GM18502 (cell line): ENCODE results near the gene SLC46A2.

ENCODE experiments used
- ATAC-seq: cut with Tn5 transposase; IDR thresholded peaks from one replicate; pipeline ENCODE4 v1.9.1; 2021; ENCODE audit warnings: mild to moderate bottlenecking; ENCODE audit not compliant: unreplicated experiment, poor library complexity

SLC46A2 gene

DNA sequence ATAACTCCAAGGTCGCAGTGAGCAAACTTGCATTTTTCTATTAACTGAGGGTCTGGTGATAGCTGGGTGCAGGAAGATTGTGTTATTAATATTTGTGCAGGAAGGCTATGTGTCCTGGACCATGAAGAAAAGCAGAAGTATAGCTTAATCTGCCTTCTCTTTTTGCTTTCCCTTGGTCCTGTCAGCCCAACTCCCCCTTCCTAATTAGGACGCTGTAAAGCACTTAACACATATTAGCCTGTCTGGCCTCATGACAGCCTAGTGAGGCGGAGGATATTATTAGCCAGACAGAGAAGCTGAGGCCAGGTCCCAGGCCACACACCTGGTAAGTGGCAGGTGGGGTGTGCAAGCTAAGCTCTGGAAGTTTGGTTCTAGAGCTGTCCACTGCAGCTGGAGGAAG, 29.5 kb downstream of the SLC46A2 start:
- no peak for ATAC-seq

DNA sequence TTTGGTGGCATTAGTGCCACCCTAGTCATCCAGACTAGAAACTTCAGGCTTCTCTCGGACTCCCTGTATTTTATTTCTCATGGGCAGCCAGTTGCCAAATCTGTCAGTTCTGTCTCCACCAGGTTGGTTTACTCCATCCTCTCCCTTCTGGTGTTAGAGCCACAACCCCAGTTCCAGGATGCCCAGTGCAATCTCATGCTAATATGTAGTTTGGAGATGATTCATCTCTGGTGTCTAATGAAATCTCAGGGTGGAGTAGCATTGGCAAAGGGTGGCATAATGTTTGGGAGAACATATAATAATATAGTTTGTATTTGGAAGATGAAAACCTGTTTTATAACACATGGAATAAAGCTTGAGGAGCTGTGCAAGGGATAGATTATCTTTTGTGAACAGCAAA, 30.2 kb downstream of the SLC46A2 start:
- no peak for ATAC-seq

DNA sequence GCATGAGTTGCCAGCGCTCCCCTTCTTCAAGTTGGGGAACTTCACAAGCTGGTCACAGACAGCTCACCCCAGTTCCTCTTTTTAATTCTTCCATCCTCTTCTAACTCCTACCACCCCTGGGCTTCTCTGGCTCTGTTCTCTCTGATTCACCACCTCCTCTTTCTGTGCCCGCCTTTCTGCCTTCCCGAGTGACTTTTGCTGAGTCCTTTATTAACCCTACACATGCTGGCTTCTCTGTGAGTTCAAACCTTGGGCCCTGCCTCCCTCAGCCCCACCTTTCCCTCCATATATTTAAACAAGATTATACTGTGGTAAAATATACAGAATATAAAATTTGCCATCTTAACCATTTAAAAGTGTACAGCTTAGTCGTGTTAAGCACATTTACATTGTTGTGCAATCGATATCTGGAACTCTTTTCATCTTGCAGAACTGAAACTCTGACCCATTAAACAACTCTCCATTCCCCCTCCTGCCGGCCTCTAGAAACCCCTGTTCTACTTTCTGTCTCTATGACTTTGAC, 32.0 kb downstream of the SLC46A2 start:
- peak; percentile 74 for ATAC-seq

DNA sequence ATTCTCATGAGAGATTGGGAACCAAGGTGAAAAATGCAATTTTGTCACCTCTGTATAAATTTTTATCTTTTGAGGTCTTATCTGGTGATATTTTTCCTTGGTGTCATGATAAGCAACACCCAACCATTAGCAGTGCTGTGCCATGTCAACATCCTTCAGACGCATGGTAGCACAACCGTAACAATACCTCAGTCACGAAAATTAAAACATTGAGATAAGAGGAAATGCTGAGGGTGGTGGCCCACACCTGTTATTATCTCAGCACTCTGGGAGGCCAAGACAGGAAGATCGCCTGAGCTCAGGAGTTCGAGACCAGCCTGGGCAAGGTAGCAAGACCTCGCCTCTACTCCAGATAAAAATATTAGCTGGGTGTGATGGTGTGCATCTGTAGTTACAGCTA, 32.7 kb downstream of the SLC46A2 start:
- ATAC-seq: no peak

DNA sequence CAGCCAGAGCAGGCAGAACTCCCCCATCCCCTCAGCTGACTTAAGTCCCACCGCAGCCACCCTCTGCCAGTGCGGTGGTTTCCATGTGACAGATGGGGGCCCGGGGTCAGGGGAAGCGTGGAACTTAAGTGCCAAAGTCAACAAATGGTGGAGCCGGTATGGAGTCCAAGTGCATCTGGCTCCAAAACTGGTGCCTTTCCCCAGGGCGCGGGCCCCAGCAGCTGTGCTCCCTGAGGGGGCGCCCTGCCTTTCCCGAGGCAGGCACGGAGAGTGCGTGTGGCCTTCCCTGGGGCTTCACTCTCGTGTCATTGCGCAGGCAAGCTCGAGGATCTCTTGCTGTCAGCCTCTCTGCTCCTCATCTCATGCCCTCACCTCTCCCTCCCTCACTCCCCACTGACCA, 33.8 kb downstream of the SLC46A2 start:
- ATAC-seq: no peak

DNA sequence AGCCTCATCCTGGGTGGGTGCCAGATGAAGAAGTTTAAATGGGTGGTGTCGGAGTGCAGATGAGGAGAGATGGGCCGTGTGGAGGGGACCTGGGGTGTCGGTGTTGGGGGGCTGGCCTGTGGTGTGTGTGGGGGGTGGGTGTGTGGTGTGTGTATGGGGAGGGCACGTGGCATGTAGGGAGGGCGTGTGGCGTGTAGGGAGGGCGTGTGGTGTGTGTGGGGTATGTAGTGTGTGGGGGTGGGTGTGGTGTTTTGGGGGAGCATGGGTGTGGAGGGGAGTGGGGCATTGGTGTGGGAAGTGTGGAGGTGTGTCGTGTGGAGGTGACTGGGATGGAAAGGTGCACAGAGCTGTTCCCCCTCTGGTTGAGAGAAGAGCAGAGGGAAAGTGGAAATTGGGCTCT, 34.5 kb downstream of the SLC46A2 start:
- no peak for ATAC-seq

DNA sequence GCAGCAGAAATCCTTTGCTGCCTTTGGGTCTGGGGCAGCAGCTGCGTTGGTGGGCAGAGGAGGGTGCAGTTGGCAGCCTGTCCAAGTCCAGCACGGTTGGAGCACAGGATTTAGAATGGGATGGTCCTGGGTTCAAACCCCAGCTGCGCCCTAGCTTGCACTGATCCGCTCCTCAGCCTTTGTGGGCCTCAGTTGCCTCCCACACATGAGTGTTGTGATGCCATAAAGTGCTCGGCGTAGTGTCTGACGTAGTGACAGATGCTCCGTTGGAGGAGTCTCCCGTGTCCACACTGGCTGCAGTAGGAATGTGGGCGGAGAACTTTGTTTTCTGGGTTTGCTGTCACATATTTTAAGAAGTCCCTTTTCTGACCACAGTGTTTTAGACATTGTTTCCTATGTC, 36.0 kb downstream of the SLC46A2 start:
- ATAC-seq: no peak

DNA sequence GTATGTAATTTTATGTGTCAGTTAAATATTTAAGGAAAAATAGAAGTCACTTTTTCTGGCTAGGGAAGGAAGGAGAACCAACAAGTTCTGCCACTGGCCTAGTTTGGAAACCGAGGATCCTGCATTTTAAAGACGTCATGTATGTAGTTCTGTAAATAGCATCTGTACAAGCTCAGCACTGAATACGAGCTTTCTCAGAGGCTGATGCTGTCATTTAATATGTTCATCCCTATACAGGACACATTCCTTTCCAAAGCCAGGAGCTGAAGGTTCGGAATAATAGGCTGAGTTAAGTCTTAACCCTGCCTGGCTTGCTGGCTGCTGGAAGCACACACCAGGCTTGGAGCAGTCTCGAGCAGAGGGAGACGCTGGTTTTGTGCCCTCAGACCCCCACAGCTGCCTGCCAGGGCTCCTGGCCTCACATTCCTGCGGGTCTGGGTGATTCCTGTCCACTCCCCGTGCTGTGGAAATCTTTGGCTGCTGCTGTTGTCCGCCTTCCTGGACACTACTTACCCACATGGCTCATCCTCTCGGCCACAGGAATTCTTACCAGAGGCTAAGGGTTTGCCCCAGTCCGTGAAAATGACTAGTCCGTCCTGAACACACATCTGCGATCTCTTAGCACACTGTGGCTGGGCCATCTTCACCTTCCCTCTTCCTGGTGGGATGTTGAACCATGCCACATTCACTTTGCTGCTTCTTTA, 36.6 kb downstream of the SLC46A2 start:
- ATAC-seq: no peak

DNA sequence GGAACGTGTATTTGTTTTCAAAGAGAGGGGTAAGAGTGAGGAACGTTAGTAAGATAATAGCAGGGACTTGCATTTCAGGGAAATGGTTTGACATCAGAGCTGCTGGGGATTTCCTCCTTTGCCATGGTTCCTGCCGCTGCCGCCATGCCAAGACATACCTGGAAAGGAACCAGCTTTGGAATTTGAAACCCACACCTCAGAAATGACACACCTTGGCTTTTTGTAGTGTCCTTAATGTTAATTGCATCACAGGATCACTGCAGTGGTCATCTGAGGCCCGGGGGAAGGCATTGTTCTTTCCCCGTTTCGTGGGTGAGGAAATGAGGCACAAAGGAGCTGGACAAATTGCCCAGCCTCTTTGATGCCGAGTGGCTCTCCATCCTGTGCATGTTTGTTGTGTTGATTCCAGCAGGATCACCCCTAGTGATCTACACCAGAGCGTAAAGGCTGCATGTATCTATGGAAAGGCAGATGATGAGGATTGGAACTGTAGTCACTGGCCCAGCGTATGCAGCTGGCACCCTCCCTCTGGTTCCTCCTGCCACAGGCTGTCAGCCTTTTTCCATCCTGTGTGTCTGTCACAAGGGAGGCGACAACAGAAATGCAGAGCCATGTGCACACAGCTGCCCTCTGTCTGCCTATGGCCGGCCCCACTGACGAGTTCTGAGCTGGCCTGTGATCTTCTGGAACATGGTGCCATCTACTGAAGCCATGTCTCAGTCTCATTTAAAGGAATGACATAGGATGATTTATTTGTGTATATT, 37.8 kb downstream of the SLC46A2 start:
- ATAC-seq: no peak

DNA sequence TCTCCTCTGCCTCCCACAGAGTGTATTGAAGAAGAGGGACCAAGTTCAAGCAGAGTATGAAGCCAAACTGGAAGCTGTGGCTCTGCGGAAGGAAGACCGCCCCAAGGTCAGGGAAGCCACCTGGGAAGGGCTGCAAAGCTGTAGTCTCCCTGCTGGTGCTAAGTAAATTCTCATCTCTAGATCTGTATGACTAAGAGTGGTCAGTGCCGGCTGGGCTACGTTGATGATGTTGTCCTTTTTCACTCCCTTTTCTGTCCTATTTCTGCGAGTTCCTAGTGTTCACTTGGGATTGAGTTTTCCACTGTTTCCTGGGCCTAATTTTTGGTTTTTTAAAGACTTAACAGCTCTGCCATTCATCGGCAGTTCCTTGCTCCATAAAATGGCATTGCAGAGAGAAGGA, 39.8 kb downstream of the SLC46A2 start:
- ATAC-seq: no peak

DNA sequence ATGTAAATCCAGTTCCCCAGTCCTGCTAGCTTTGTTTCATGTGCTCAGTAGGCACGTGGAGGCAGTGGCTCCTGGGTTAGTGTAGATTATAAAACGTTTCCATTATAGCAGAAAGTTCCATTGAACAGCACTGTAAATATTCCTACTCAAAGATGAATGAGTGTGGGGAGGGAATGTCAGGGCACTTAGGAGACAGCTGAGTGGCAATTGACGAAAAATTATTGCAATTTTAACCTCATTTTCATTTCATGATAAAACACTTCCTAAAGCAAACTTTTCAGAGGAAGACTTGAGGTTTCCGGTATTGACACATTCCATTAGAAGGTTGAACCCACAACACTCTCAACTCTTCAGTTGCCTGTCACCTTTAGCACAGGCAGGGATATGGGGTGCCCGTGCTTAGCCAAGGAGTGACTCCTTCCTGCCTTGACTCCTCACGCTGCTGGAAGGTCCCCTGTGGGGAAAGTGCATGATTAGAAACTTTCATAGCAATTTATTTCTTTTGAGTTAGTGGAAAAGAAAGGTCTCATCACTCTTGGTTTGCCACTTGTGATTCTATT, 41.2 kb downstream of the SLC46A2 start:
- ATAC-seq: no peak

DNA sequence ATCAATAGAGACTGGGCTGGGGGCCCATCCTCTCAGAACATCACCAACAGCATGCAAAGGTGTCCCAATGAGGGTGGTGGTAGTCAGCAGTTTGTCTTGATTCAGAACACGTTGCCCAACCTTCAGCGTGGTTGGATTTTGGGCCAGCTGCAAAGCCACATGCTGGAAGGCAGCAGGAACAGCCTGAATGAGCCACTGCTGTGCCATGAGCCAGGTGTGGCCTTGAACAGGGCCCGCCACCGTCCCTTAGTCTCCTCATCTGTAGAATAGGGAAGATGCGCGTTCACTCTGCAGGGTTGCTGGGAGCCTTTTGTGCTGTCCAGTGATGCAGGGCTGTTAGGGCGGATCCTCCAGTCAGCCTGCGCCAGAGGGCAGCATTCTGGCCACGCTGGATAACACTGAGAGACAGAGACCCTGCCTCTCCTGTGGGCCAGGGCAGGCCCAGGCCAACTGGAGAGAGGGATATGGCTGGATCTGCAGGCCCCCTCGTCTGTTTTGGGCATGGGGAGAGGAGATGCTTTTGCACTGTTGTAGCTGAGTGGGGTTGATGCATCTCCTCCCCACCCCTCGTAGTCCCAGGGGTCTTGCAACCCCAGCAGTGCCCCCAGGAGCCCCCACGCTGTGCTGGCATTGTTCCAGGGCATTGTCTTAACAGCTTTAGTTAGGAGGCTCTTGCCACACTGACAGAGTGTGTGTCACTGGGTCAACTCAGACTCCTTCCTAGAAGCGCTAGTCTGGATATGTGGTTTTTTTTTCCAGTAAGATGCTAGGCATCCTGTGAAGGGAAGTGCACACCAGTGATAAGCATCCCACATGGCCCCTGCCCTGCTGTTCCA, 42.1 kb downstream of the SLC46A2 start:
- no peak for ATAC-seq

DNA sequence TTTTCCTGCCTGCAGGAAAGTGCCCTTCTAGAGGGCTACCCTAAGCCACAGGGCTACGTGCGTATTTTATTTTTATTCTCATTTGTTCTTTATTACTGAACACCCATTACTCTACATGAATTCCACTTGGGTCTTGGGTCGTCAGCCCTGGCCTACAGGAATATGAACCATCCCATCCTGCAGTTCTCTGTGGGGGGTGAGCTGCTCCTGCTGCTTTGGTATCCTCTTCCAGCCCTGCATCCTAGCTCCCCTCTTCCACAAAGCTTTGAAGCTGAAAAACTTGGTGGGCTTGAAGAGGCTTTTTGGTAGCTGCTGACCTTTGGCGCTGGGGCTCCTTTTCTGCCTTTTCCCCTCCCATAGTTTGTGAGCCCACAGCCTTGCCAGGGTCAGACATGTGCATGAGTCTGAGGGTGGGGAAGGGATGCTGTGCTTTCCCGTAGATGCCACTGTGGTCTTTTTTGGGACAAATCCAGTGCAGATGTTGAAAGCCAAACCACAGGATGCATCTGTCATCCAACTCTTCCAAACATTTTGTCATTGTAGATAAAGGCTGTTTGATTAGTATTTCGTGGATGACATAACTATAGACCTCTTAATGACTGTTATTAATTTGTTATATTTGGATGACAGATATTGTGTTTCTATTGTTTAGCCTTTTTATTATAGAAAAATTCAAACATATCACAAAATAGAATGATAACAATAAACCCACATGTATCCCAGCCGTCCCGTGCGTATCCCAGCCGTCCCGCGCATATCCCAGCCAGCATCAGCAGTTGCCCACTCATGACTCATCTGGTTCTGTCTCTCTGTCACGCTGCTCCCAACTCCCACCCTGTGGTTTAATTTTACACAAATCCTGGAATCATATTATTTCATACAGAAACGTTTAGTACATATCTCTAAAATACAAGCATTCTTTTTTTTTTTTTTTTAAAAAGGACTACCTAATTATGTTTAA, 43.9 kb downstream of the SLC46A2 start:
- ATAC-seq: no peak

DNA sequence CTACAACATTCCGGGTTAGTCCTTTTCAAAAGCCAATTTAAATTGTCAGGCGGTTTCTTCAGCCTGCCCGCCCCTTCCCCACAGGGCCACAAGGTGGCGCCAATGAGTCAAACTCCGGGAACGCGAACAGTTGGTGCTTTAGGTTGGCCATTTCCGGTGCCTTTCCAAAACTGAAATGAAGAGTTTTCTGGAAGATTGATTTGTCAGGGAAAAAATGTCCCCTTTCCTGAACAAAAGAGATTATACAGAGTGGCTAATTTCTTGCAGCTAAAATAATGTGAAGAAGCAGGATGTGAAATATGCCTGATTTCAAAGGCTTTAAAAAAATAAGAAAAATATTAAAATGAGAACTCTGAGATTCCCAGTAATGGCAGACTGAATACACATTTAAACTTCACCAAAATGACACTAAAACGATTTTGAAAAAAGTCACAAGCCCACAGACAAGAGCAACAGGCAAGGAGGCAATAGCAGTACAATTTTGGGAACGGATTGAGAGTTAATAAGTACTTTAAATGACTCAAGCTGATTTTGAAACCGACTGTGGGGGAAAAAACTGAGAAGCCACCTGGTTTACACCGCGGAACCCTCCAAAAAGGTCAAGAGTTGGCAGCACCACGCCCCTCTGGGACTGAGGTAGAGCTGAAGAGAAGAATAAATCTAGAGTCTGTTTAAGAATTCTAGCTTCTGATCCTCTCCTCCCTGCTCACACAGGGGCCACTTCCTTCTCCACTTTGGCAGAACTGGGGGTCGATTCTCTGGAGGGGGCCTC, 45.7 kb downstream of the SLC46A2 start:
- ATAC-seq: peak; percentile 70

DNA sequence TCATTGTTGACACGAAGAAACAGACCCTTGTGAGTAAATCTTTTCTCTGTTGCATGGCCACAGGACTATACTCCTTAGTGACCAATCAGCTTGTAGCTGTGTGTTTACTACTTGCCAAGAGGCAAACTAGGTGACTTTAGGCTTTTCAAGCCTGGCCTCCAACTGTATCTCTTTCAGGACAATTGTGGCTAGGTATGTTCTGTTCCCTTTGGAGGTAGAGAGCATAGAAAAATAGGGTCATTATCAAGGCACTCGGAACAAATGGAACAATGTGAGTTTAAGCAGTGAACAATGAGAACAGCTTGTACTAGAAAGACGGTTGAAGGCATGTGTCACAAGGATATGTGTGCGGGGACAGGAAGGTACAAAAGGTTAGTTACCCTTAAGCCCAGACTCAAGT, 48.1 kb downstream of the SLC46A2 start:
- ATAC-seq: no peak

DNA sequence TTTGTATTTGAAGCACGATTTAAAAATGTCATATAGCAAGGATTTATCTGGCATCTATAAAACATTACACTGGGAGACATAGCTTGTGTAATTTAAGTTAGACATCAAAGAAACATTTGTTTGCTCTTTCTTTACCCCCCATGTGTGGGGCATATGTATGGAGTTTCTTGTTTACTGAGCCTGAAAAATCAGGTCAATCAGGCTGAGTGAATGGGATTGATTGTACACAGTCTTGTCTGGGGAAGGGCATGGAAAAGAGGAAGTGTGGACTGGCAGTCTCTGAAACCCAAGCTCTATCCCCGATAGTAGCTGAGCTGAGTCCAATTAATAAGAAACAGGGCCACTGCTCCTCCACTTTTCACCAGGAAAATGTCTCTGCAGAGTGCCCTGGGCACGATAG, 49.4 kb downstream of the SLC46A2 start:
- ATAC-seq: no peak

DNA sequence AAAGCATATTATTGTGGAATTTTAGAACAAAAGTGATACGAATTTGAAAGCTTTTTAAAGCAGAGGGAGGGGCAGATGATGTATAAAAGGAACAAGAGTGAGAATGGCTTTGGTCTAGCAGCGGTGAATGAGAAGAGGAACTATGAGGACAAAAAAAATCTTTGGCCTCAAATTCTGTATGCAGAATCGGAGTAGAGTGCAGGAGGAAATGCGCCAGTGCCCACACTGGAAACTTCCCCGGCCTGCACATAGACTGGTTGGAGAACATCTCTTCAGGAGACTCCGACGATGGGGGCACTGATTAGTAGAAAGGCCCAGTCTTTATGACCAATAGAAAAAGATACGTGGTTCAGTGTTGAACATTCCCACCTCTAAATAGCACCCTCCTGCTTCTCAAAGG, 51.3 kb downstream of the SLC46A2 start:
- no peak for ATAC-seq

DNA sequence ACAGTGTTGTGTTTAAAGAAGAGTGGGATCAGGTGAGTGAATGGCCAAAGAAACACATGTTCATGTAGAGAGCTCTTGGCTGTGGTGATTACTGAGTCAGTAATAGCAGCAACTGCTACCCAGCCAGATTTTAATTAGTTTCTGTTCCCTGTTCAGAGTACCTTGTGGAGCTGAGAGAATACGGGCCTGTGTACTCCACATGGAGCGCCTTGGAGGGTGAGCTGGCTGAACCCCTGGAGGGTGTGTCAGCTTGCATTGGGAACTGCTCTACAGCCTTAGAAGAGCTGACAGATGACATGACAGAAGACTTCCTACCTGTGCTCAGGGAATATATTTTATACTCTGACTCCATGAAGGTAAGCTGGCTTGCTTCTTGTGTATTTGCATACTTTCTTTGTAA, 52.3 kb downstream of the SLC46A2 start:
- ATAC-seq: no peak

DNA sequence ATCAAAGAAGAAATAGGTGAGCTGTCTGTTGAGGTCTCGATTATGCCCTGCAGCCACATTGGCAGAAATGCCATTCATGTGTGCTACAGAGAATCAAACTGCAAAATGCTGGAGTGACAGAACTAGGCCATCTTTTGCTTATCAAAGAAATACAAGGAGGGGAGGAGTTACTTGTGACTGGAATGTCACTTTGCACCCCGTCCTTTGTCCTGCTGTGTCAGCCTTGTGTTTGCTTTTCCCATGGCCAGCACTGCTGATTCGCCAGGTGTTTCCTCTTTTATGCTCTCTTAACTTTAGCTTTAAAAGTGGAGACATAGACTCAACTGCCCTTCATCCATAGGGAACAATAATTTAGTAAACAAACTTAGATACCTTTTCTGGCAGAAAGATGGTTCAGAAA, 54.3 kb downstream of the SLC46A2 start:
- no peak for ATAC-seq
